ENCODE measurements around the gene FAM78B. TPM values are rescaled to one million over a fixed set of nuclear protein-coding genes. Genes with fewer than 3 reads are reported as not detected.

Gene FAM78B
- total and polyA plus RNA-seq, 2 donors (not counting 3 experiments of a cell fraction or from before 2014, with no cell fraction given), result 0.10 TPM; not detected in 1

GRCh38 chr1:166175032-166175431 lies 8.2 kb upstream of the FAM78B start:
- POLR2A ChIA-PET, result no interaction called here
- H3K9ac ChIP-seq (replicated peaks; ENCODE audit: extremely low read depth, insufficient read depth, low read length), result no peak overlapping the region
- H3K27me3 ChIP-seq (ENCODE audit: control insufficient read depth in 2 of 2, insufficient read depth in 2 of 2, low read length in 2 of 2), result no peaks in the 10 kb centered on the region
- no peaks in the 10 kb centered on the region for H3K36me3 ChIP-seq (ENCODE audit: control insufficient read depth in 2 of 2, extremely low read depth in 1 of 2, insufficient read depth in 2 of 2, low read length in 2 of 2)
- no TSS peak for BruUV-seq (replicated peaks)
- H3K4me3 ChIP-seq (replicated peaks in 1 of 3; ENCODE audit: insufficient read depth in 1 of 3, low read depth in 1 of 3, low read length in 3 of 3), result no peak overlapping the region
- intact Hi-C loops (cut with micrococcal nuclease), result no loop called here
- DNase-seq (ENCODE audit: low read depth, low spot score) (no peak), FAIRE-seq (no peak)
- no peak overlapping the region for H3K4me2 ChIP-seq (ENCODE audit: insufficient read depth, low read length)
- H3K9me1 ChIP-seq (replicated peaks; ENCODE audit: control insufficient read depth, extremely low read depth, insufficient read depth, low read length), result no peaks in the 10 kb centered on the region
- TF ChIP-seq MYC (IDR thresholded peaks at IDR 0.05; ENCODE audit: low read depth, low read length) (no peak), JUN (IDR thresholded peaks at IDR 0.05; ENCODE audit: borderline replicate concordance, insufficient read depth, insufficient read length, low read depth) (no peak), GATA2 (IDR thresholded peaks at IDR 0.05; ENCODE audit: insufficient read depth, insufficient read length, low read depth, low read length) (no peak), POLR2AphosphoS5 (IDR thresholded peaks at IDR 0.05; ENCODE audit: insufficient read depth, low read depth, low read length) (no peak), FOS (IDR thresholded peaks at IDR 0.05; ENCODE audit: borderline replicate concordance, insufficient read depth, low read length) (no peak), POLR2A (IDR thresholded peaks at IDR 0.05; ENCODE audit: low read depth, low read length) (no peak), EZH2 (IDR thresholded peaks at IDR 0.05; ENCODE audit: borderline replicate concordance, low read depth, low read length, severe bottlenecking) (no peak), CTCF (IDR thresholded peaks at IDR 0.05; ENCODE audit: extremely low read depth in 1 of 2, insufficient read depth in 1 of 2, low read depth in 1 of 2, low read length in 2 of 2) (no peak)
- TF ChIP-seq, protein P1, sequence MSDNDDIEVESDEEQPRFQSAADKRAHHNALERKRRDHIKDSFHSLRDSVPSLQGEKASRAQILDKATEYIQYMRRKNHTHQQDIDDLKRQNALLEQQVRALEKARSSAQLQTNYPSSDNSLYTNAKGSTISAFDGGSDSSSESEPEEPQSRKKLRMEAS (IDR thresholded peaks at IDR 0.05; ENCODE audit: insufficient read depth, insufficient read length), result no peak
- no peak overlapping the region for H2AFZ ChIP-seq (ENCODE audit: low read depth, low read length)
- H3K79me2 ChIP-seq (ENCODE audit: control insufficient read depth, insufficient read depth, low read length), result no peaks in the 10 kb centered on the region
- no peaks in the 10 kb centered on the region for H3K4me1 ChIP-seq (ENCODE audit: control insufficient read depth, extremely low read depth, insufficient read depth, low read length)
- CTCF ChIA-PET, result no interaction called here
- no peaks in the 10 kb centered on the region for H3K9me3 ChIP-seq (replicated peaks; ENCODE audit: control insufficient read depth, insufficient read depth, low read length)
- no peak overlapping the region for H3K27ac ChIP-seq (ENCODE audit: insufficient read depth, low read depth, low read length)
- no peaks in the 10 kb centered on the region for H4K20me1 ChIP-seq (replicated peaks; ENCODE audit: control insufficient read depth, extremely low read depth, insufficient read depth, low read length)
- dilution Hi-C loops (cut with MboI; ENCODE audit: extremely low pct_ligation_motif_present, low sequenced_read_pairs), result no loop called here
